ENCODE data around the gene FMN1. TPM values are rescaled to one million over a fixed set of nuclear protein-coding genes. Genes with fewer than 3 reads are reported as not detected.

The FMN1 gene
- total RNA-seq, 1 experiment from 2014 or later: 1.4 TPM

DNA sequence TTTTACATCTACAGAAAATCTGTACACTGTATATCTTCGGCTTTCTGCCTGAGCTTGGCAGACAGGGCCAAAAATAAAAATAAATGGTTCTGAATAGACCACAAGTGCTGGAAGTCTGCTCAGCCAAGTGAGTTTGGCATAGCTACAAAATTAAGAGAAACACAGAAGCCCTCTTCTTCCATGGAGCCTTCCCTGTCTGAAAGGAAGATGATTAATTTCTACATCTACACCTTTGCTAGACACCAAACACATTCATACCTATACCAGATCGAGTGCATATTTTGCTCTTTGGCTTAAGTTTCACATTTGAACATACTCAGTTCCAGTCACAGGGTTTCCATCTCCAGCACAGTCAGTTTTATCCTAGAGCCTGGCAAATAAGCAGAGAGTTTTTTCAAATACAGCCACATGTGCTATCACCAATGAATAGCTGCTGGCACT is 252.1 kb downstream of the FMN1 start:
- DNase-seq (ENCODE audit: low read depth): no peak
- in situ Hi-C loops (cut with HindIII; ENCODE audit: low pct_unique_long_range_greater_than_20kb, low sequenced_read_pairs): no loop called here

GRCh38 chr15:32941823-32942222 is 252.7 kb downstream of the FMN1 start:
- in situ Hi-C loops (cut with HindIII; ENCODE audit: low pct_unique_long_range_greater_than_20kb, low sequenced_read_pairs): no loop called here
- no peak for DNase-seq (ENCODE audit: low read depth)

- in situ Hi-C loops (cut with HindIII; ENCODE audit: low pct_unique_long_range_greater_than_20kb, low sequenced_read_pairs): no loop called here
- no peak for DNase-seq (ENCODE audit: low read depth)
These were observed 257.5 kb downstream of the FMN1 start for GRCh38 chr15:32936976-32937375.

DNA sequence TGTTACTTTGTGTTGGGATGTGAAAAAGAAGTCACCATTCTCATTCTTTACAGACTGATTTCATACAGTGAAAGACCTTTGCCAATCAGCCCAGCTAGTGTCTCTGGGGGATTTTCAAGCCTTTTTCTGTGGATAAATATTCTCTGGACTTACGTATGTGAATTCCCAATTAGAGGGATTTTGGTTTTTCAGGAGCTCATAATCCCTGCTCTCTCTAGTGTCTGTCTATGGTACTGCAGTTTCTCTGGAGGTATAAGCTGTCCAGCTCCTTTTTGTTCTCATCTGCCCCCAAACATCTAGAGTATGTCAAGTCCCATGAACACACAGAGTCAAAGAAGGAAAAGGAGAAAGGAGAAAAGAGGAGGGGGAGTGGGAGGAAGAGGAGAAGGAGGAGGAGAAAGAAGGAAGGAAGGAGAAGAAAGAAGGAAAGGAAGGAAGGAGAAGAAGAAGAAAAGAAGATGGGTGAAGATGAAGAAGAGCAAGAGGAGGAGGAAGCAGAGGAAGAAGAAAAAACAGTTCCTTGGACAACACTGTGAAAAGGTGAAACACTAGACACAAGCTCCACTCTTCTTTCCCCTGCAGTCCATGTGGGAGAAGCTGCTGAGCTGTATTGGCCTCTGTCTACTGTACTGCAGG is 258.1 kb downstream of the FMN1 start:
- in situ Hi-C loops (cut with HindIII; ENCODE audit: low pct_unique_long_range_greater_than_20kb, low sequenced_read_pairs): no loop called here
- no peak for DNase-seq (ENCODE audit: low read depth)

- in situ Hi-C loops (cut with HindIII; ENCODE audit: low pct_unique_long_range_greater_than_20kb, low sequenced_read_pairs): no loop called here
- DNase-seq (ENCODE audit: low read depth): no peak
These were observed 259.4 kb downstream of the FMN1 start for GRCh38 chr15:32935139-32935538.

DNA sequence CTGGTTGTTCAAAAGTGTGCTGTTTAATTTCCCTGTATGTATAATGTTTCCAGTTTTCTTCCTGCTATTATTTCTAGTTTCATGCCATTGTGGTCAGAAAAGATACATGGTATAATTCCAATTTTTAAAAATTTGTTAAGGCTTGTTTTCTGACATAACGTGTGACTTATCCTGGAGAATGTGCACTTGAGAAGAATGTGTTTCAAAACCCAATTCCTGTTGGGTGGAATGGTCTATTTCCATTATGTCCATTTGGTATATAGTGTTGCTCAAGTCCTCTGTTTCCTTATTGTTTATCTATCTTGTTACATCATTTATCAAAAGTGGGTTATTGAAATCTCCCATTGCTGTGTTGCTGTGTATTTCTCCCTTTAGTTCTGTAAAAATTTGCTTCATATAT is 261.3 kb downstream of the FMN1 start:
- no peak for DNase-seq (ENCODE audit: low read depth)
- in situ Hi-C loops (cut with HindIII; ENCODE audit: low pct_unique_long_range_greater_than_20kb, low sequenced_read_pairs): no loop called here

DNA sequence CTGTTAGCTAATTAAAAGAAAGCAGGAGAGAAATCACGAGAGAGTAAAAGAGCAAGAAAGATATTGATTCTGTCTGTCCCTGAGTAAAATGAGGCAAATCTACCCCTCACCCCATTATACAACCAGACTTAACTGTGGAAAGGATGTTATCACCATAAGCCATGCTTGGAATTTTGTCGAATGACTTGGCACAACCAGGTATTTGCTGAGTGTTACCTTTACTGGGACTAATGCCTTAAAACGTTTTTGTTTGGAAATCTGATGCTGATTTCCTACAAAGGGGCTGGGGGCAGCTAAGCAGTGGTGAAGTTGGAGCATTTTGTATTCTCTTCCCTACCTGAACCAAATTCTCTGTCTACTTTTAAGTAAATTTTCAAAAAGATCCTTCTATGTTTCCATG is 265.6 kb downstream of the FMN1 start:
- in situ Hi-C loops (cut with HindIII; ENCODE audit: low pct_unique_long_range_greater_than_20kb, low sequenced_read_pairs): no loop called here
- DNase-seq (ENCODE audit: low read depth): no peak

- no peak for DNase-seq (ENCODE audit: low read depth)
- in situ Hi-C loops (cut with HindIII; ENCODE audit: low pct_unique_long_range_greater_than_20kb, low sequenced_read_pairs): no loop called here
These were observed 267.4 kb downstream of the FMN1 start for GRCh38 chr15:32927124-32927523.

- in situ Hi-C loops (cut with HindIII; ENCODE audit: low pct_unique_long_range_greater_than_20kb, low sequenced_read_pairs): no loop called here
- no peak for DNase-seq (ENCODE audit: low read depth)
These were observed 271.3 kb downstream of the FMN1 start for GRCh38 chr15:32923176-32923575.

DNA sequence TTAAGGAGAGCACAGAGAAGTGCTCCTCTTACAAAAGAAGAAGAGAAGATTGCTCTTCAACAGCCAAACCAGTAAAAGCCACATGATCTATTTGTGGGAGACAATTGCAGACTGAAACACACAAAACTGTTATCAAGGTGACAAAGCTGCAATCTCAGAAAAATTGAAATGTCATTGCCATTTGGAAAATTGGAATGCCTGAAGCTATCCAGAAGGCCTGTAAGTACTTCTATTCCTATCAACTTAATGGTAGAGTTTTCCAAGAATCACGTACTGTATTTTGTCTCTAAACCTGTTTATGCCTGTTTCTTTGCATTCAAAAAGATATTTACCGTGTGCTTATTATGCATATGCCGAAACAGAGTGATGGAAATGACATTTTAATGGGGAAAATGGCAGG is 272.0 kb downstream of the FMN1 start:
- in situ Hi-C loops (cut with HindIII; ENCODE audit: low pct_unique_long_range_greater_than_20kb, low sequenced_read_pairs): no loop called here

GRCh38 chr15:32919749-32920414 is 274.6 kb downstream of the FMN1 start:
- in situ Hi-C loops (cut with HindIII; ENCODE audit: low pct_unique_long_range_greater_than_20kb, low sequenced_read_pairs): no loop called here
- DNase-seq (ENCODE audit: low read depth): no peak

More for the DNA sequence above, 272.0 kb downstream of the FMN1 start:
- DNase-seq (ENCODE audit: low read depth): no peak

DNA sequence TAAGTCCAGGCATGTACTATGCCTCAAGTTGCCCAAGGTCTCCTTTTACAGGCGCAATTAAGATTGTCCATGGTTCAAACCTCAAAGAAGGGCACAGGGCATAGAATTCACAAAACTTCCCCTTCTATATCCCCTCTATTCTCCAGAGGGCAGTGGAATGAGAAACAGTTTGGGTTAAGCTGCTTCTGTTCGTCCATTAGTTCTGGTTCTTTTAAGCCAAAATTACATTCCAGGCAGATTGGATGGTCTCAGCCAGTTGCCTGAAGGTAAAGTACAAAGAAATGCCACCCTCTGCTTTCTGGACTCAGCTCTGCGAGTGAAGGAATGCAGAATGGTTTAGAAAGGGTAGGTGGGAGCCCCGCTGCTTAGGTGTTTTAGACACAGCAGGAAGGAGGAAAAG is 276.0 kb downstream of the FMN1 start:
- DNase-seq (ENCODE audit: low read depth): no peak
- in situ Hi-C loops (cut with HindIII; ENCODE audit: low pct_unique_long_range_greater_than_20kb, low sequenced_read_pairs): no loop called here

DNA sequence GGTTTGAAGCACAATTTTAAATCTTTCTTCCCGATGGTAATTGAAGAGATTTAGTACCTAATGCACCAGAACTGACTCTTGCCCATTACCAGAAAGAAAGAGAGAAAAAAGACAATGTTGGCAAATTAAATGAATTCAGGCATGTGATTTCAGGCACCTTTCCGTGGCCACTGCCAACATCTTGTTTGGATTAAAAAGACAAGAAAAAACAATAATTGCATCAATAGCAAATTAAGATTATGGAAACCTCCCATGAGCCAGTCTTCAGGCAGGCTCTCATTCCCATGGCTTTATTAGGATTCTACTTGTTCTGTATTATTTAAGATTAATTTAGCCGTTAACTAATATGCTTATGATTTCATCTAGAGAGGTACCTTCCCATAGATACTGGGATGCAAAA is 283.7 kb downstream of the FMN1 start:
- in situ Hi-C loops (cut with HindIII; ENCODE audit: low pct_unique_long_range_greater_than_20kb, low sequenced_read_pairs): no loop called here
- no peak for DNase-seq (ENCODE audit: low read depth)

- in situ Hi-C loops (cut with HindIII; ENCODE audit: low pct_unique_long_range_greater_than_20kb, low sequenced_read_pairs): no loop called here
- peak; percentile 37 for DNase-seq (ENCODE audit: low read depth)
These were observed 285.1 kb downstream of the FMN1 start for GRCh38 chr15:32909431-32909830.

DNA sequence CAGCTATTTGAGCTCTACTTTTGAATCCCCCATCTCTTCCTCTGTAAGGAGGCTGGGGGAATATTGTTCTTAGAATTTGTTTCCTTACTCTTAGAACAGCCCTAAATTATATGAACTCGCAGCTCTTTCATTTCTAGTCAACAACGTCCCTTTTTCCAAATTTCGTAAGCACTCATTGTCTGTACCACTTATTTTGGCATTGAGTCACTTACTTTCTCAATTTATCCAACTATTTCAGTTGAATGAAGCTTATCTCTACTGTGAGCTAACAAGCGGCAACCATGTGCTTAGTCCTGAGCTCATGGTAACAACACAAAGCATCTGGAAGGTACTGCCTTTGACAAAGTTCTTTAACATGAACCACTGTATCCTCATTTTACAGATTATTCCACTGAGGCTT is 285.6 kb downstream of the FMN1 start:
- in situ Hi-C loops (cut with HindIII; ENCODE audit: low pct_unique_long_range_greater_than_20kb, low sequenced_read_pairs): no loop called here
- DNase-seq (ENCODE audit: low read depth): no peak

- no peak for DNase-seq (ENCODE audit: low read depth)
- in situ Hi-C loops (cut with HindIII; ENCODE audit: low pct_unique_long_range_greater_than_20kb, low sequenced_read_pairs): no loop called here
These were observed 286.2 kb downstream of the FMN1 start for GRCh38 chr15:32908135-32908801.

DNA sequence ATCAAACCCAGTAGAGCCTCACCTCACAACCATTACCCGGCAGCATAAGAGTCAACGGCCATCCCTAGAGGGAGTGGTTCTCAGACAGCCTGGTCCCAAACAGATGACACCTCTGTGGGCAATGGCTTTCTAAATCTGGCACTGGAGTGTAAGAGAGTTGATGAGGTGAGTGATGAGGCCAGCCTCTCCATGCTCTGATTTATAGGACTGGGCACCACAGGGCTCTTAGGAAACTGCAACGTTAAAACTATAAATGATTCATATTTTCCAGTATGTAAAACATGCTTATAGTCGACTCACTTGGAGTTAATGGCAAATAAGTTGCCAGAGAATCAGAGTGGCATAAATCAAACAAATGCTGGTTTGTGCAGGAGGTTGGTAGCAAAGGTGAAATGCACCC is 289.0 kb downstream of the FMN1 start:
- in situ Hi-C loops (cut with HindIII; ENCODE audit: low pct_unique_long_range_greater_than_20kb, low sequenced_read_pairs): no loop called here
- no peak for DNase-seq (ENCODE audit: low read depth)

DNA sequence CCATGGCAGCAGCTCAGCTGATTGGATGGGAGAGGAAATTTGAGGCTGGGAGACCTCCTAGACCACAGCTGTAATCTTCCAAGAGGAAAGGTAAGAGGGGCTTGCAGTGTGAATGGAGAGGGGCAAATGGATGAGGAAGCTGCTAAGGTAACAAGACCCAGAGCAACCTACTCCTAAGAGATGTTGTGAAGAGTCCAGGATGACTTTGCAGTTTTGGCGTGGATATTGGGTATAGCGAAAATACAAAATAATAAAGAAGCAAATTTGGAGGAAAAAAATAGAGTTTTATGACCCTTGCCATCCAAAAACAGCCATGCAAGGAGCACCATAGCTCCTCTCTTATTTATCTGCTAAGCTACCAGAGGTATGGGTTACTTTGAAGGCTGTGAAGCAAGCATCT is 290.1 kb downstream of the FMN1 start:
- in situ Hi-C loops (cut with HindIII; ENCODE audit: low pct_unique_long_range_greater_than_20kb, low sequenced_read_pairs): no loop called here

GRCh38 chr15:32903591-32904290 is 290.8 kb downstream of the FMN1 start:
- DNase-seq (ENCODE audit: low read depth): no peak
- in situ Hi-C loops (cut with HindIII; ENCODE audit: low pct_unique_long_range_greater_than_20kb, low sequenced_read_pairs): no loop called here

More for the DNA sequence above, 290.1 kb downstream of the FMN1 start:
- DNase-seq (ENCODE audit: low read depth): no peak

Measured in Caki2 (cell line).